ENCODE data around the gene PAIP2B.

GRCh38 chr2:71166812-71167211 lies 60.1 kb downstream of the PAIP2B start:
- no peak for TF ChIP-seq CTCF (IDR thresholded peaks at IDR 0.05)
- no peak for TF ChIP-seq POLR2AphosphoS5 (IDR thresholded peaks at IDR 0.05)

All from stomach (tissue), 4 donors.